IMR-90 (cell line): ENCODE results near the gene ANLN. TPM values are rescaled to one million over a fixed set of nuclear protein-coding genes. Genes with fewer than 3 reads are reported as not detected.
A peak's percentile ranks its signal among the peaks of the same experiment; 100 is the strongest.

Experiments
- ATAC-seq: fragments of 200-7000 bp; cut with Tn5 transposase; 2 replicates; pipeline ENCODE4 v1.9.1; 2020; ENCODE audit warnings: low read depth, mild to moderate bottlenecking, moderate library complexity
- BruUV-seq: library from RNA; stranded (reverse); fragments of 400-500 nt; replicated peaks from 2 replicates; lab custom pipeline; 2021; lab: Mats Ljungman, UMichigan
- CTCF ChIA-PET: fragments of 300-600 bp; formaldehyde crosslinking; extraction: SDS; loops from one replicate; lab custom pipeline; 2021; ENCODE audit warnings: antibody characterized with exemption; lab: Yijun Ruan, JAX
- POLR2A ChIA-PET: fragments of 300-600 bp; sonication (Branson Sonifier 250); formaldehyde crosslinking; loops from one replicate; lab custom pipeline; 2022; ENCODE audit warnings: antibody characterized with exemption; ENCODE audit not compliant: unreplicated experiment; lab: Charles Lee
- DNase-seq: peaks from one replicate; pipeline ENCODE4 v3.0.0; 2013
- H2AFZ ChIP-seq: replicated peaks from 2 replicates; pipeline ENCODE3; 2013; ENCODE audit warnings: low read length, mild to moderate bottlenecking; ENCODE audit not compliant: poor library complexity
- H2AK5ac ChIP-seq: 2 replicates; pipeline ENCODE4 v1.6.1; 2013; ENCODE audit warnings: low read depth, low read length, inconsistent platforms
- H2AK9ac ChIP-seq: replicated peaks from 2 replicates; pipeline ENCODE3; 2013; ENCODE audit warnings: mild to moderate bottlenecking, low read depth, low read length, moderate library complexity; ENCODE audit not compliant: poor library complexity
- H2BK120ac ChIP-seq: 2 replicates; pipeline ENCODE4 v1.6.1; 2013; ENCODE audit warnings: low read depth, low read length, inconsistent platforms
- H2BK15ac ChIP-seq: 3 replicates; pipeline ENCODE4 v1.6.1; 2013; ENCODE audit warnings: low read depth, low read length, inconsistent platforms
- H2BK20ac ChIP-seq: 2 replicates; pipeline ENCODE4 v1.6.1; 2013; ENCODE audit warnings: low read depth, mild to moderate bottlenecking, inconsistent platforms, low read length, moderate library complexity
- H2BK5ac ChIP-seq: 2 replicates; pipeline ENCODE4 v1.6.1; 2013; ENCODE audit warnings: mild to moderate bottlenecking, low read depth, low read length, inconsistent platforms; ENCODE audit not compliant: poor library complexity, severe bottlenecking
- H3K14ac ChIP-seq: replicated peaks from 2 replicates; pipeline ENCODE4 v1.6.1; 2013; ENCODE audit warnings: low read depth, low read length, inconsistent platforms
- H3K18ac ChIP-seq: 2 replicates; pipeline ENCODE4 v1.6.1; 2013; ENCODE audit warnings: low read depth, low read length, control low read depth
- H3K23ac ChIP-seq: 2 replicates; pipeline ENCODE4 v1.6.1; 2013; ENCODE audit warnings: low read depth, low read length, inconsistent platforms
- H3K27ac ChIP-seq: 2 replicates; pipeline ENCODE4 v1.5.1; 2013; ENCODE audit warnings: mild to moderate bottlenecking, control low read depth, low read length; ENCODE audit not compliant: insufficient read depth
- H3K27me3 ChIP-seq: 2 replicates; pipeline ENCODE4 v1.6.1; 2013; ENCODE audit warnings: low read length; ENCODE audit not compliant: control insufficient read depth, insufficient read depth
- H3K36me3 ChIP-seq: 2 replicates; pipeline ENCODE4 v1.6.1; 2013; ENCODE audit warnings: low read length, mixed read lengths; ENCODE audit not compliant: control insufficient read depth, insufficient read depth
- H3K4ac ChIP-seq: 2 replicates; pipeline ENCODE4 v1.6.1; 2013; ENCODE audit warnings: low read depth, low read length, inconsistent platforms
- H3K4me1 ChIP-seq: 2 replicates; pipeline ENCODE4 v1.6.1; 2013; ENCODE audit warnings: low read length, mixed read lengths; ENCODE audit not compliant: control insufficient read depth, insufficient read depth
- H3K4me2 ChIP-seq: 2 replicates; pipeline ENCODE4 v1.6.1; 2013; ENCODE audit warnings: low read depth, mild to moderate bottlenecking, control low read depth, low read length, moderate library complexity
- H3K4me3 ChIP-seq: 2 replicates; pipeline ENCODE4 v1.5.1; 2013; ENCODE audit warnings: low read depth, mild to moderate bottlenecking, control low read depth, low read length, moderate library complexity; ENCODE audit not compliant: insufficient read depth
- H3K56ac ChIP-seq: 2 replicates; pipeline ENCODE4 v1.6.1; 2013; ENCODE audit warnings: low read length, inconsistent platforms; ENCODE audit not compliant: insufficient read depth; ENCODE audit errors: extremely low read depth
- H3K79me1 ChIP-seq, 2 experiments: 2 replicates each; pipeline ENCODE4 v1.6.1; 2013; ENCODE audit warnings: low read length in 2 of 2, inconsistent platforms in 1 of 2, low read depth in 1 of 2
- H3K9ac ChIP-seq: 2 replicates; pipeline ENCODE4 v1.6.1; 2013; ENCODE audit warnings: low read depth, low read length, control low read depth
- H3K9me1 ChIP-seq: 2 replicates; pipeline ENCODE4 v1.6.1; 2013; ENCODE audit warnings: low read length, inconsistent platforms; ENCODE audit not compliant: insufficient read depth
- H3K9me3 ChIP-seq: 2 replicates; pipeline ENCODE4 v1.6.1; 2013; ENCODE audit warnings: low read length; ENCODE audit not compliant: control insufficient read depth, insufficient read depth
- H4K20me1 ChIP-seq: 2 replicates; pipeline ENCODE4 v1.6.1; 2013; ENCODE audit warnings: low read length, inconsistent platforms; ENCODE audit not compliant: insufficient read depth
- H4K5ac ChIP-seq: 2 replicates; pipeline ENCODE4 v1.6.1; 2013; ENCODE audit warnings: mild to moderate bottlenecking, low read depth, low read length, control low read depth
- H4K8ac ChIP-seq, 2 experiments: 2 replicates each; pipeline ENCODE4 v1.6.1; 2013; ENCODE audit warnings: low read depth in 2 of 2, low read length in 2 of 2, control low read depth in 1 of 2, inconsistent platforms in 1 of 2
- H4K91ac ChIP-seq: 2 replicates; pipeline ENCODE4 v1.6.1; 2013; ENCODE audit warnings: low read depth, low read length, inconsistent platforms; ENCODE audit not compliant: insufficient read depth
- BHLHE40 ChIP-seq: fragments of 150-350 bp; IDR thresholded peaks from 2 replicates; pipeline ENCODE4 v1.6.1; 2016; ENCODE audit warnings: mild to moderate bottlenecking, low read depth, low read length
- CEBPB ChIP-seq: IDR thresholded peaks from 2 replicates; pipeline ENCODE4 v1.6.1; 2012; ENCODE audit warnings: low read depth, low read length, improper control_type of control experiment
- CHD1 ChIP-seq: IDR thresholded peaks from 2 replicates; pipeline ENCODE4 v1.6.1; 2012; ENCODE audit warnings: low read depth, low read length, improper control_type of control experiment
- FOS ChIP-seq: fragments of 150-350 bp; IDR thresholded peaks from 2 replicates; pipeline ENCODE4 v1.6.1; 2016; ENCODE audit warnings: low read depth, low read length
- MAFK ChIP-seq: IDR thresholded peaks from 2 replicates; pipeline ENCODE4 v1.6.1; 2012; ENCODE audit warnings: low read depth, low read length, improper control_type of control experiment
- MAZ ChIP-seq: IDR thresholded peaks from 2 replicates; pipeline ENCODE4 v1.6.1; 2012; ENCODE audit warnings: low read depth, mild to moderate bottlenecking, low read length, improper control_type of control experiment, moderate library complexity, borderline replicate concordance
- MXI1 ChIP-seq: IDR thresholded peaks from 2 replicates; pipeline ENCODE4 v1.6.1; 2012; ENCODE audit warnings: low read depth, mild to moderate bottlenecking, low read length, moderate library complexity, borderline replicate concordance
- POLR2A ChIP-seq: IDR thresholded peaks from 2 replicates; pipeline ENCODE4 v1.6.1; 2012; ENCODE audit warnings: mild to moderate bottlenecking, low read depth, low read length
- RAD21 ChIP-seq: IDR thresholded peaks from 2 replicates; pipeline ENCODE4 v1.6.1; 2012; ENCODE audit warnings: low read length, improper control_type of control experiment
- RCOR1 ChIP-seq: IDR thresholded peaks from 2 replicates; pipeline ENCODE4 v1.6.1; 2012; ENCODE audit warnings: mild to moderate bottlenecking, low read length, improper control_type of control experiment; ENCODE audit not compliant: insufficient replicate concordance
- RFX5 ChIP-seq: IDR thresholded peaks from 2 replicates; pipeline ENCODE4 v1.8.0; 2012; ENCODE audit warnings: low read depth, mild to moderate bottlenecking, low read length, moderate library complexity
- SMC3 ChIP-seq: fragments of 150-350 bp; IDR thresholded peaks from 2 replicates; pipeline ENCODE4 v1.6.1; 2016; ENCODE audit warnings: low read depth, mild to moderate bottlenecking, antibody characterized with exemption, low read length, moderate library complexity
- WGBS, 2 experiments: methylation state at CpG; one replicate each; pipeline versions ENCODE4 v1.1.5 to v1.1.7; 2013; ENCODE audit warnings: missing lambda C conversion rate in 2 of 2; ENCODE audit not compliant: insufficient read length in 1 of 2; ENCODE audit errors: extremely low coverage in 2 of 2; 5-methylcytosine and 5-hydroxymethylcytosine counted together
- dilution Hi-C: fragments of 300-500 bp; cut with HindIII; formaldehyde crosslinking; loops from one replicate; pipeline ENCODE4 v1.14.3; 2018; ENCODE audit warnings: low sequenced_read_pairs; ENCODE audit not compliant: unreplicated experiment
- in situ Hi-C: fragments of 300-500 bp; cut with MboI; formaldehyde crosslinking; loops from 3 replicates; pipeline ENCODE4 v1.14.3; 2019; ENCODE audit warnings: low sequenced_read_pairs, inconsistent platforms, mixed read lengths
- intact Hi-C: fragments of 100-400 bp; cut with micrococcal nuclease; formaldehyde crosslinking; loops from 2 replicates; pipeline ENCODE4 v1.10.0; 2022
- polyA plus RNA-seq, 3 experiments: library from polyadenylated mRNA; depleted of rRNA; stranded (reverse); fragments of >200 nt; gene quantifications; 2 replicates each; pipeline ENCODE4 v1.2.3, GENCODE V29; 2012; ENCODE audit warnings: low replicate concordance in 1 of 3
- total RNA-seq: library from RNA; depleted of rRNA; stranded (reverse); fragments of >200 nt; gene quantifications from 2 replicates; pipeline ENCODE4 v1.2.3, GENCODE V29; 2012
- TF ChIP-seq, protein P1 (sequence below): fragments of 150-350 bp; IDR thresholded peaks from 2 replicates; pipeline ENCODE4 v1.6.1; 2017; ENCODE audit warnings: mild to moderate bottlenecking, antibody characterized with exemption, low read length, low read depth
- TF ChIP-seq, protein P2 (sequence below): fragments of 150-350 bp; IDR thresholded peaks from 2 replicates; pipeline ENCODE4 v1.6.1; 2016; ENCODE audit warnings: low read depth, mild to moderate bottlenecking, low read length, moderate library complexity, borderline replicate concordance

ANLN gene
- total and polyA plus RNA-seq, 2 of the 4 experiments (the other 2 are of a cell fraction) = 60.5 to 276 TPM

DNA sequence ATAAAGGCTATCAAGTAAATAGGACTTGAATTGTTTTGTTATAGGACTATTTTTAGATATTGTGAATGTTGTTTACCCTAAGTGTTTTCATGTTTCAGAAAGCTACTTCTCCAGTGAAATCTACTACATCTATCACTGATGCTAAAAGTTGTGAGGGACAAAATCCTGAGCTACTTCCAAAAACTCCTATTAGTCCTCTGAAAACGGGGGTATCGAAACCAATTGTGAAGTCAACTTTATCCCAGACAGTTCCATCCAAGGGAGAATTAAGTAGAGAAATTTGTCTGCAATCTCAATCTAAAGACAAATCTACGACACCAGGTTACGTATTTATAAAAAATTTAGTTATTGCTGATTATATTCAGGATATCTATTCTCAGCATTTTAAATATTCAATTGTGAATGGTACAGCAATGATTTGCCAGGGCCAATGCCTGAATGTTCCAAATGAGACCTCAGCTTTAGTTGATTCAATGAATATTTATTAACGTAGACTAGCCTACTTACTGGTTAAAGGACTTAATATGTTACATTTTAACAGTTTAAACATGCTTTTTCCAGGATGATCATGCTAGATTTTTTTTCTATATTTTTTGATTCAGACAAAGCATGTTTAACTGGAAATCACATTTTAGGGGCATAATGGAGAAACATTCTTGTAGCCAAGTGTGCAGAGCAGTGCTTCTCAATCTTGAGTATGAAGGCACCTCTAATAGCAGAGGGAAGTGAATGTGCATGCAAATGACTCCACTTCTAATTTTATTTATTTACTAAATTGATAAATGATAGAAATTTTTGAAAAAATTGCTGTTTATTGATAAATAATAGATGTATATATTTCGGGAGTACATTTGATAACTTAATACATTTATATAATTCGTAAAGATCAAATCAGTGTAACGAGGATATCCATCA is 18.2 kb downstream of the ANLN start:
- Histone ChIP-seq H2BK20ac (no peak overlapping the region), H3K14ac (no peak overlapping the region), H3K9me1 (peaks cover 18% of the 10 kb centered on the region; the same call in 1 of the 2 replicates), H2AFZ (no peak overlapping the region), H3K18ac (no peak overlapping the region), H2BK5ac (no peak overlapping the region), H4K8ac (no peak overlapping the region; a peak in 1 of 4 replicates), H2BK15ac (no peak overlapping the region), H3K4me1 (peaks cover 3% of the 10 kb centered on the region), H3K79me1 (peaks cover 52 to 67% of the 10 kb centered on the region in 2 experiments), H3K4me3 (no peak overlapping the region), H3K9me3 (no peaks in the 10 kb centered on the region), H4K91ac (no peak overlapping the region), H3K4ac (no peak overlapping the region), H2AK5ac (no peak overlapping the region), H3K9ac (no peak overlapping the region), H3K56ac (no peak overlapping the region), H4K5ac (no peak overlapping the region), H3K36me3 (peaks cover 10% of the 10 kb centered on the region), H3K27me3 (no peaks in the 10 kb centered on the region), H3K27ac (no peak overlapping the region), H2AK9ac (no peak overlapping the region), H2BK120ac (no peak overlapping the region), H3K4me2 (no peak overlapping the region), H3K23ac (peak overlapping the region; percentile 61; the same call in 1 of the 2 replicates), H4K20me1 (peaks cover 5% of the 10 kb centered on the region; the same call in 1 of the 2 replicates)
- in situ Hi-C loops (no loop called here), intact Hi-C loops (no loop called here), dilution Hi-C loops (no loop called here)
- DNase-seq (no peak), ATAC-seq (no peak)
- BruUV-seq = no TSS peak
- POLR2A ChIA-PET = no interaction called here
- WGBS, 2 experiments = 100% methylated on average over 1 of the region's 8 CpGs; no CpG with 5 or more reads in 1 of the 2 experiments
- CTCF ChIA-PET = interaction anchor here (0.5 kb wide), 1 partner anchor 54 kb away, joined by 4 read pairs; no protein-coding TSS in a partner anchor
- TF ChIP-seq RCOR1 (no peak), MAZ (no peak), SMC3 (no peak), MXI1 (no peak), BHLHE40 (no peak), MAFK (no peak), CEBPB (no peak), FOS (no peak), RAD21 (no peak), POLR2A (no peak), CHD1 (no peak), RFX5 (no peak)
- TF ChIP-seq, protein P1, sequence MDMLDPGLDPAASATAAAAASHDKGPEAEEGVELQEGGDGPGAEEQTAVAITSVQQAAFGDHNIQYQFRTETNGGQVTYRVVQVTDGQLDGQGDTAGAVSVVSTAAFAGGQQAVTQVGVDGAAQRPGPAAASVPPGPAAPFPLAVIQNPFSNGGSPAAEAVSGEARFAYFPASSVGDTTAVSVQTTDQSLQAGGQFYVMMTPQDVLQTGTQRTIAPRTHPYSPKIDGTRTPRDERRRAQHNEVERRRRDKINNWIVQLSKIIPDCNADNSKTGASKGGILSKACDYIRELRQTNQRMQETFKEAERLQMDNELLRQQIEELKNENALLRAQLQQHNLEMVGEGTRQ = no peak
- TF ChIP-seq, protein P2, sequence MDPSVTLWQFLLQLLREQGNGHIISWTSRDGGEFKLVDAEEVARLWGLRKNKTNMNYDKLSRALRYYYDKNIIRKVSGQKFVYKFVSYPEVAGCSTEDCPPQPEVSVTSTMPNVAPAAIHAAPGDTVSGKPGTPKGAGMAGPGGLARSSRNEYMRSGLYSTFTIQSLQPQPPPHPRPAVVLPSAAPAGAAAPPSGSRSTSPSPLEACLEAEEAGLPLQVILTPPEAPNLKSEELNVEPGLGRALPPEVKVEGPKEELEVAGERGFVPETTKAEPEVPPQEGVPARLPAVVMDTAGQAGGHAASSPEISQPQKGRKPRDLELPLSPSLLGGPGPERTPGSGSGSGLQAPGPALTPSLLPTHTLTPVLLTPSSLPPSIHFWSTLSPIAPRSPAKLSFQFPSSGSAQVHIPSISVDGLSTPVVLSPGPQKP = no peak
